H1 (cell line): ENCODE results near the gene DOCK10. TPM values are rescaled to one million over a fixed set of nuclear protein-coding genes. Genes with fewer than 3 reads are reported as not detected.

Source experiments
- CTCF ChIA-PET: fragments of 300-600 bp; sonication (Branson Sonifier 250); formaldehyde crosslinking; loops from one replicate; lab custom pipeline; 2021; ENCODE audit not compliant: partially characterized antibody; lab: Charles Lee
- POLR2A ChIA-PET: fragments of 300-600 bp; sonication (Branson Sonifier 250); formaldehyde crosslinking; loops from one replicate; lab custom pipeline; 2021; ENCODE audit warnings: inconsistent platforms; ENCODE audit not compliant: partially characterized antibody; lab: Charles Lee
- DNase-seq, 2 experiments: peaks; one replicate each; pipeline versions ENCODE4 v3.0.0 to v3.0.0-alpha.2; 2010 to 2022; ENCODE audit warnings: low spot score in 2 of 2, low read depth in 1 of 2, mixed read lengths in 1 of 2
- FAIRE-seq: peaks from 2 replicates; lab custom pipeline; 2011; peaks lifted over from hg19 to GRCh38; lab: Jason Lieb, UNC
- H2AFZ ChIP-seq: 2 replicates; pipeline ENCODE4 v1.8.1; 2012; ENCODE audit warnings: low read length, inconsistent platforms
- H2AK5ac ChIP-seq: 2 replicates; pipeline ENCODE4 v1.6.1; 2013; ENCODE audit warnings: low read depth, low read length
- H2BK120ac ChIP-seq: replicated peaks from 2 replicates; pipeline ENCODE3; 2013; ENCODE audit warnings: low read depth, low read length, inconsistent platforms
- H2BK12ac ChIP-seq: 2 replicates; pipeline ENCODE4 v1.6.1; 2013; ENCODE audit warnings: low read depth, low read length
- H2BK15ac ChIP-seq: 2 replicates; pipeline ENCODE4 v1.6.1; 2013; ENCODE audit warnings: low read length
- H2BK20ac ChIP-seq: 2 replicates; pipeline ENCODE4 v1.6.1; 2013; ENCODE audit warnings: low read length
- H2BK5ac ChIP-seq: 2 replicates; pipeline ENCODE4 v1.6.1; 2013; ENCODE audit warnings: low read depth, low read length
- H3K14ac ChIP-seq: 2 replicates; pipeline ENCODE4 v1.6.1; 2013; ENCODE audit warnings: inconsistent platforms; ENCODE audit not compliant: insufficient read length
- H3K18ac ChIP-seq: 2 replicates; pipeline ENCODE4 v1.6.1; 2013; ENCODE audit warnings: low read length; ENCODE audit errors: extremely low read depth
- H3K23ac ChIP-seq: 2 replicates; pipeline ENCODE4 v1.6.1; 2013; ENCODE audit warnings: inconsistent platforms; ENCODE audit not compliant: insufficient read length
- H3K23me2 ChIP-seq: 2 replicates; pipeline ENCODE4 v1.6.1; 2013; ENCODE audit warnings: low read depth, low read length
- H3K27ac ChIP-seq: 2 replicates; pipeline ENCODE4 v1.6.1; 2011; ENCODE audit warnings: low read depth, low read length, inconsistent platforms
- H3K27me3 ChIP-seq, 4 experiments: replicated peaks in 1 of 4; 1 replicate in 1 of 4; 2 replicates in 3 of 4; pipeline versions ENCODE4 v1.6.1 to v1.8.1; 2011 to 2013; ENCODE audit warnings: low read length in 3 of 4, mild to moderate bottlenecking in 3 of 4, inconsistent platforms in 2 of 4, mixed read lengths in 2 of 4, moderate library complexity in 1 of 4; ENCODE audit not compliant: control insufficient read depth in 3 of 4, insufficient read depth in 3 of 4; ENCODE audit errors: extremely low read depth in 1 of 4
- H3K36me3 ChIP-seq, 4 experiments: 2 replicates each; pipeline versions ENCODE4 v1.6.1 to v1.8.1; 2011 to 2013; ENCODE audit warnings: mild to moderate bottlenecking in 4 of 4, low read length in 3 of 4, moderate library complexity in 2 of 4, control low read depth in 1 of 4, inconsistent platforms in 1 of 4; ENCODE audit not compliant: insufficient read depth in 4 of 4, control insufficient read depth in 2 of 4
- H3K4ac ChIP-seq: replicated peaks from 2 replicates; pipeline ENCODE3; 2013; ENCODE audit warnings: low read length, low read depth, mixed read lengths, inconsistent platforms; ENCODE audit not compliant: insufficient read length
- H3K4me1 ChIP-seq, 4 experiments: replicated peaks in 1 of 4; 1 replicate in 1 of 4; 2 replicates in 3 of 4; pipeline versions ENCODE4 v1.6.1 to v1.8.1; 2011 to 2013; ENCODE audit warnings: low read length in 3 of 4, inconsistent platforms in 2 of 4, mixed read lengths in 1 of 4; ENCODE audit not compliant: insufficient read depth in 4 of 4, control insufficient read depth in 3 of 4
- H3K4me2 ChIP-seq, 2 experiments: 2 replicates each; pipeline versions ENCODE4 v1.6.1 to v1.8.1; 2011 to 2013; ENCODE audit warnings: low read depth in 2 of 2, low read length in 2 of 2, control low read depth in 1 of 2, inconsistent platforms in 1 of 2, mild to moderate bottlenecking in 1 of 2; ENCODE audit not compliant: insufficient read depth in 1 of 2
- H3K4me3 ChIP-seq, 4 experiments: fragments of 200-600, 300-600 bp in 1 of 4; sonication (generic), shearing (Covaris generic), sonication (Bioruptor Twin) in 1 of 4; 2 replicates each; pipeline versions ENCODE4 v1.5.1 to v1.8.1; 2011 to 2016; ENCODE audit warnings: low read length in 4 of 4, low read depth in 3 of 4, control low read depth in 2 of 4, inconsistent platforms in 2 of 4, mild to moderate bottlenecking in 2 of 4, mixed read lengths in 1 of 4, moderate library complexity in 1 of 4; ENCODE audit not compliant: insufficient read depth in 2 of 4; ENCODE audit errors: extremely low read depth in 1 of 4
- H3K56ac ChIP-seq: replicated peaks from 2 replicates; pipeline ENCODE3; 2013; ENCODE audit warnings: low read depth, mild to moderate bottlenecking, mixed read lengths, low read length, inconsistent platforms; ENCODE audit not compliant: insufficient read length
- H3K79me1 ChIP-seq: 2 replicates; pipeline ENCODE4 v1.6.1; 2013; ENCODE audit warnings: low read depth, low read length, control low read depth
- H3K79me2 ChIP-seq, 2 experiments: 2 replicates each; pipeline versions ENCODE4 v1.6.1 to v1.8.1; 2012 to 2013; ENCODE audit warnings: low read length in 2 of 2, mild to moderate bottlenecking in 2 of 2, inconsistent platforms in 1 of 2; ENCODE audit not compliant: insufficient read depth in 2 of 2, control insufficient read depth in 1 of 2
- H3K9ac ChIP-seq, 4 experiments: replicated peaks in 1 of 4; 1 replicate in 1 of 4; 2 replicates in 3 of 4; pipeline versions ENCODE4 v1.6.1 to v1.8.1; 2011 to 2013; ENCODE audit warnings: low read depth in 3 of 4, low read length in 3 of 4, control low read depth in 2 of 4, mild to moderate bottlenecking in 2 of 4, moderate library complexity in 2 of 4, inconsistent platforms in 1 of 4; ENCODE audit errors: extremely low read depth in 1 of 4
- H3K9me3 ChIP-seq, 2 experiments: 2 replicates each; pipeline versions ENCODE4 v1.6.1 to v1.8.1; 2012 to 2013; ENCODE audit warnings: mild to moderate bottlenecking in 2 of 2, moderate library complexity in 2 of 2, control low read depth in 1 of 2, inconsistent platforms in 1 of 2, low read depth in 1 of 2, low read length in 1 of 2, mixed read lengths in 1 of 2; ENCODE audit not compliant: insufficient read depth in 2 of 2
- H4K20me1 ChIP-seq, 2 experiments: replicated peaks in 1 of 2; 2 replicates each; pipeline versions ENCODE3 to v1.8.1; 2011 to 2013; ENCODE audit warnings: inconsistent platforms in 2 of 2, low read length in 2 of 2, mild to moderate bottlenecking in 1 of 2; ENCODE audit not compliant: insufficient read depth in 2 of 2, control insufficient read depth in 1 of 2
- H4K5ac ChIP-seq: 2 replicates; pipeline ENCODE4 v1.6.1; 2013; ENCODE audit warnings: low read length, low read depth, mixed read lengths, inconsistent platforms; ENCODE audit not compliant: insufficient read length
- H4K8ac ChIP-seq: 2 replicates; pipeline ENCODE4 v1.8.0; 2013; ENCODE audit warnings: mild to moderate bottlenecking, moderate library complexity, low read length, inconsistent platforms; ENCODE audit not compliant: insufficient read depth; ENCODE audit errors: extremely low read depth
- H4K91ac ChIP-seq: replicated peaks from 2 replicates; pipeline ENCODE3; 2013; ENCODE audit warnings: low read length, mixed read lengths, inconsistent platforms; ENCODE audit not compliant: insufficient read length
- CBX5 ChIP-seq: fragments of 300-800, 300-1000 bp; sonication (generic); IDR thresholded peaks from 2 replicates; pipeline ENCODE4 v1.7.1; 2016; ENCODE audit warnings: antibody characterized with exemption, low read length, low read depth
- EP300 ChIP-seq, 2 experiments: IDR thresholded peaks; 1 replicate in 1 of 2; 2 replicates in 1 of 2; pipeline ENCODE4 v1.6.1; 2011 to 2012; ENCODE audit warnings: low read depth in 2 of 2, low read length in 2 of 2, mild to moderate bottlenecking in 2 of 2, borderline replicate concordance in 1 of 2, inconsistent platforms in 1 of 2, moderate library complexity in 1 of 2
- HDAC6 ChIP-seq: IDR thresholded peaks from one replicate; pipeline ENCODE4 v1.7.1; 2012; ENCODE audit warnings: low read depth, mild to moderate bottlenecking, inconsistent platforms, low read length, moderate library complexity
- JUND ChIP-seq: IDR thresholded peaks from 2 replicates; pipeline ENCODE4 v1.6.1; 2011; ENCODE audit warnings: mild to moderate bottlenecking, improper control_type of control experiment, low read length
- NANOG ChIP-seq: IDR thresholded peaks from 2 replicates; pipeline ENCODE4 v1.6.1; 2011; ENCODE audit warnings: low read length, low read depth, mild to moderate bottlenecking, inconsistent platforms; ENCODE audit not compliant: insufficient read depth, poor library complexity, severe bottlenecking
- POLR2A ChIP-seq, 2 experiments: IDR thresholded peaks; 1 replicate in 1 of 2; 2 replicates in 1 of 2; pipeline ENCODE4 v1.6.1; 2011; ENCODE audit warnings: low read depth in 2 of 2, low read length in 2 of 2, mild to moderate bottlenecking in 2 of 2; ENCODE audit errors: control extremely low read depth in 1 of 2
- RBBP5 ChIP-seq: IDR thresholded peaks from 2 replicates; pipeline ENCODE4 v1.7.1; 2012; ENCODE audit warnings: low read depth, mild to moderate bottlenecking, inconsistent platforms, low read length, moderate library complexity, borderline replicate concordance
- SIN3A ChIP-seq, 2 experiments: IDR thresholded peaks in 1 of 2; conservative IDR thresholded peaks in 1 of 2; 2 replicates each; pipeline ENCODE4 v1.6.1; 2011 to 2012; ENCODE audit warnings: low read length in 2 of 2, improper control_type of control experiment in 1 of 2, low read depth in 1 of 2, mild to moderate bottlenecking in 1 of 2
- SP1 ChIP-seq: IDR thresholded peaks from 2 replicates; pipeline ENCODE4 v1.6.1; 2011; ENCODE audit warnings: low read depth, low read length
- SP2 ChIP-seq: IDR thresholded peaks from 2 replicates; pipeline ENCODE4 v1.6.1; 2012; ENCODE audit warnings: mild to moderate bottlenecking, low read length, inconsistent platforms
- TBP ChIP-seq: IDR thresholded peaks from 2 replicates; pipeline ENCODE4 v1.6.1; 2011; ENCODE audit warnings: low read depth, low read length, improper control_type of control experiment
- YY1 ChIP-seq: IDR thresholded peaks from 2 replicates; pipeline ENCODE4 v1.6.1; 2011; ENCODE audit warnings: low read depth, mild to moderate bottlenecking, low read length
- WGBS, 2 experiments: shearing (Covaris generic) in 1 of 2; methylation state at CpG; one replicate each; pipeline versions ENCODE4 v1.1.6 to v1.1.7; 2013 to 2015; ENCODE audit warnings: low lambda C conversion rate in 2 of 2, mixed read lengths in 2 of 2, inconsistent platforms in 1 of 2, low coverage in 1 of 2, missing lambda C conversion rate in 1 of 2; ENCODE audit not compliant: insufficient replicate concordance in 2 of 2, insufficient coverage in 1 of 2, insufficient read length in 1 of 2; ENCODE audit errors: extremely low coverage in 1 of 2, missing lambda C conversion rate in 1 of 2; 5-methylcytosine and 5-hydroxymethylcytosine counted together
- polyA plus RNA-seq, 7 experiments: library from polyadenylated mRNA; depleted of rRNA in 3 of 7; stranded (reverse) in 5 of 7; unstranded in 2 of 7; fragments of >200 nt in 5 of 7; fragments of 200-250 nt in 2 of 7; gene quantifications; 1 replicate in 5 of 7; 2 replicates in 1 of 7; 4 replicates in 1 of 7; pipeline versions ENCODE4 v1.2.1 to v1.2.3, GENCODE V29; 2011 to 2013; ENCODE audit warnings: missing spikeins in 2 of 7, mixed read lengths in 2 of 7
- total RNA-seq: library from RNA; stranded (reverse); fragmentation: NEBNext Ultra II Directional; extraction: Animal tissue kit (Norgen Biotek cat#: 25700); gene quantifications from 2 replicates; pipeline ENCODE4 v1.2.1, GENCODE V29; 2021
- TF ChIP-seq, protein P1 (sequence below): IDR thresholded peaks from 2 replicates; pipeline ENCODE4 v1.6.1; 2011; ENCODE audit warnings: low read depth, mild to moderate bottlenecking, low read length; ENCODE audit not compliant: insufficient read depth

The DOCK10 gene
- total and polyA plus RNA-seq, 2 of the 8 experiments (the other 6 are each of a cell fraction or from before 2014, with no cell fraction given), result 0.33 to 1.6 TPM

- no peak for FAIRE-seq
- TF ChIP-seq NANOG (no peak), CBX5 (no peak), EP300 (IDR thresholded peaks at IDR 0.05; ENCODE audit: borderline replicate concordance in 1 of 2, low read depth in 2 of 2, low read length in 2 of 2) (no peak), SIN3A (conservative IDR thresholded peaks at IDR 0.05 in 1 of 2, IDR thresholded peaks at IDR 0.05 in 1 of 2; ENCODE audit: low read depth in 1 of 2, low read length in 2 of 2) (no peak), HDAC6 (no peak), JUND (no peak), SP2 (no peak), RBBP5 (no peak), TBP (no peak), POLR2A (IDR thresholded peaks at IDR 0.05; ENCODE audit: control extremely low read depth in 1 of 2, low read depth in 2 of 2, low read length in 2 of 2) (no peak), SP1 (no peak), YY1 (no peak)
- TF ChIP-seq, protein P1, sequence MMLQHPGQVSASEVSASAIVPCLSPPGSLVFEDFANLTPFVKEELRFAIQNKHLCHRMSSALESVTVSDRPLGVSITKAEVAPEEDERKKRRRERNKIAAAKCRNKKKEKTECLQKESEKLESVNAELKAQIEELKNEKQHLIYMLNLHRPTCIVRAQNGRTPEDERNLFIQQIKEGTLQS, result no peak
Observed at GRCh38 chr2:224925061-224925809, 117.0 kb downstream of the DOCK10 start.

More at GRCh38 chr2:224925061-224925809, 117.0 kb downstream of the DOCK10 start:
- Histone ChIP-seq H2AFZ (no peak overlapping the region), H3K36me3 (no peaks in the 10 kb centered on the region), H3K4me1 (no peaks in the 10 kb centered on the region), H3K79me1 (no peaks in the 10 kb centered on the region), H2BK12ac (no peak overlapping the region), H3K23me2 (no peaks in the 10 kb centered on the region), H2BK120ac (no peak overlapping the region), H3K4me2 (no peak overlapping the region), H3K14ac (no peak overlapping the region), H4K5ac (no peak overlapping the region), H3K23ac (no peak overlapping the region), H3K79me2 (no peaks in the 10 kb centered on the region), H3K27me3 (no peaks in the 10 kb centered on the region), H3K4me3 (no peak overlapping the region), H2BK5ac (no peak overlapping the region), H3K9ac (no peak overlapping the region), H4K20me1 (no peaks in the 10 kb centered on the region), H4K91ac (no peak overlapping the region), H3K27ac (no peak overlapping the region), H3K4ac (no peak overlapping the region), H2BK15ac (no peak overlapping the region), H3K18ac (no peak overlapping the region), H4K8ac (no peak overlapping the region), H3K56ac (no peak overlapping the region), H2AK5ac (no peak overlapping the region), H3K9me3 (no peaks in the 10 kb centered on the region), H2BK20ac (no peak overlapping the region)
- ChIA-PET CTCF (no interaction called here), POLR2A (no interaction called here)
- no peak for DNase-seq
- 94% methylated on average over 3 of the region's 3 CpGs; no CpG with 5 or more reads in 1 of the 2 experiments for WGBS, 2 experiments
